GM18909 (cell line): ENCODE measurements around the gene COL13A1.

ENCODE experiments used
- ATAC-seq: cut with Tn5 transposase; IDR thresholded peaks from one replicate; pipeline ENCODE4 v1.9.1; 2021; ENCODE audit warnings: mild to moderate bottlenecking; ENCODE audit not compliant: unreplicated experiment, poor library complexity

COL13A1 gene

DNA sequence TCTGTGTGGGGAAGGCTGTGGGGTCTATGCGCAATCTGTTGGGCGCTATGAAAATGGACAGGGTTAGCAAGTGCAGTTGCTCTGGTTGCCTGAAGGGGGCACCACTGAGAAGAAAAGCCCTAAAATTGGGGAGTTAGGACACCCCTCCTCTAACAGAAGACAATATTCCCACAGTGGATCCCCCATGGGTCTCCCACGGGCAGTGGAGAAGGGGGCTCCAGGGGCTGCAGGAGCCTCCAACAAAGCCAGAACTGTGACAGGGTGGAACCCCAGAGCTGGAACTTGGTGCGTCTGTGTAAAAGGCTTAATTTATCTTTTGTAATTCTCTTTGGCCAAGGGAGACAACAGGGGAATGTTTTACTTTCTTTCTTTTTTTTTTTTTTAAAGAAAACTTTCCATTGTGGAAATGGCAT is 12.5 kb upstream of the COL13A1 start:
- ATAC-seq: no peak

DNA sequence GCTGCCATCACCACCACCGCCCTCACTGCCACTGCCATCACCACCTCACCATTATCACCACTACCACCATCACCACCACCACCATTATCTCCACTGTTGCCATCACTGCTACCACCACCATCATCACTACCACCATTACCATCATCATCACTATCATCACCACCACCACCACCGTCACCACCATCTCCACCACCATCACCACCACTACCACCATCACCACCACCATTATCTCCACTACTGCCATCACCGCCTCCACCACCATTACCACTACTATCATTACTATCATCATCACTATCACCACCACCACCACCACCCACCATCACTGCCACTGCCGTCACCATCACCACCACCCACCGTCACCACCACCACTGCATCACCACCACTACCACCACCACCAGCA is 9.9 kb upstream of the COL13A1 start:
- no peak for ATAC-seq

DNA sequence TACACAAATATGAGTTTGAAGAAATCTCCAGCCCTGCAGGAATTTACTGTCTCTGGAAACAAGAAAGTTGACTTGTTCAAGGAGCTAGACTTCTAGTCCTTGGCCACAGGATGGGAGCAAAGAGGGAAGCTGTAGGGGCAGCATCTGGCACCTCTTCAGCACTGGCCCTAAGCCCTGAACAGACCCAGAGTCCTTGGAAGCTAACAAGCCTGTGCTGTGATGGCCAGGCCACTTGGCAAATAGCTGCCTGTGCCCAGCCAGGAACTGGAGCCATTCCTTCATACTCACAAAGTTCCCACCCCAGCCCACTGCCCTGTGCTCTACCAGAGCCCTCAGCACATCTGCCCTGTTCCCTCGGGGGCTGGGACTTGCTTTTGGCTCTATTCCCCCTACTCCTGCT is 9.4 kb upstream of the COL13A1 start:
- no peak for ATAC-seq

DNA sequence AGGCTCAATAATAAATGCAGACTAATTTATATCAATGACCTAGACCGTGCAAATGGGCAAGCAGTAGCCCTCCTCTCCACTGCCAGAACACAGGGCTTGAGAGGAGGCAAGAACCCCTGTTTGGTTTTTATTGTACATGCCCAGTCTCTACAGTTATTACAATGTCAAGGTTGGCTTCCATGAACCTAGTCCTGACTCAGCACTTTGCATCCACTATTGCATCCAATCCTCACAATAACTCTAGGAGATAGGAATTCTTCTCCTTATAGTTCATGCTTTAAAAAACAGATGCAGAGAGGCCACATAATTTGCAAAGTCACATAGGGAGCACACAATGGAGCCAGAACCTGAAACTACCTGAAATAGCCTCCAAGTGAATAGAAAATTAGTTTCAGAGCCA is 7.0 kb upstream of the COL13A1 start:
- ATAC-seq: no peak

DNA sequence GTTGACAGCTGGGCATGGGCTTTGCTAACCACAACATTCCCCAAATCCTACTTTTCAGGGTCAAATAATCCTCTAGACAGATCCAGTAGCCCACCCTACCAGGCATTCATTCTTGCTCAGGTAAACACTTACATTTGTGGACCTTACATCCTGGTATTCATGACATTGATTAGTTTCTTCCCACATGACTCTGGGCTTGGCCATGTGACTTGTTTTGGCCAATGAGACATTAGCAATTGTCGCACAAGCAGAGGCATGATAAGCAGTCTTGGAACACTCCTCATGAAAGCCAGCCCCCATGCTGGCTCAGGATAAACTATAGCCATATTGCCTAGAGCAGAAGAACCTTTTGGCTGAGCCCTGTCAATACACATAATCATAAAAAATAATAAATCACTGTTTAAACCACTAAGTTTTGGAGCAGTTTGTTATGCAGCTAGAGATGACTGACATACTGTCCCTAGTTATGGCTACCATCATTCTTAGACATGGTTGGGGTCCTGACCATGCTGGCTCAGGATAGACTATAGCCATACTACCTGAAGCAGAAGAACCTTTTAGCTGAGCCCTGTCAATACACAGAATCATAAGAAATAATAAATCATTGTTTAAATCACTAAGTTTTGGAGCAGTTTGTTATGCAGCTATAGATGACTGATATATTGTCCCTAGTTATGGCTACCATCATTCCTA is 6.3 kb upstream of the COL13A1 start:
- ATAC-seq: no peak

DNA sequence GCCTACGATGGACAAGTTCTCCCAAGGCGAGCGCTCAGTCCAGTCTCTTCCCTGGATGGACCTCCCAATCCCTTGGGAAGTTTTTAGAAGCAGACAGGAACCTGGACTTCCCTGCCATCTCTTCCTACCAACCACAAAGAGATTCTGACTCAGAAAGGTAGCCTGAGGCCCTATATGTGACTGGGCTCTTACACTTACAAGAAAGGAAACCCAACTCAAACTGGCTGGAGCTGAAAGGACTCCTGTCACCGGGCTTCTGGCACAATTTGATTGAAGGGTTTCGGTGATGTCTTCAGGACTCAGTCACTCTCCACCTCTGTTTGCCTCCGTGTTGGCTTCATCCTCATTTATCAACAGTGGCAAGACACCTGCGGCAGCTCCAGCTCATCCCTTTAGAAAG is 3.7 kb upstream of the COL13A1 start:
- ATAC-seq: no peak

DNA sequence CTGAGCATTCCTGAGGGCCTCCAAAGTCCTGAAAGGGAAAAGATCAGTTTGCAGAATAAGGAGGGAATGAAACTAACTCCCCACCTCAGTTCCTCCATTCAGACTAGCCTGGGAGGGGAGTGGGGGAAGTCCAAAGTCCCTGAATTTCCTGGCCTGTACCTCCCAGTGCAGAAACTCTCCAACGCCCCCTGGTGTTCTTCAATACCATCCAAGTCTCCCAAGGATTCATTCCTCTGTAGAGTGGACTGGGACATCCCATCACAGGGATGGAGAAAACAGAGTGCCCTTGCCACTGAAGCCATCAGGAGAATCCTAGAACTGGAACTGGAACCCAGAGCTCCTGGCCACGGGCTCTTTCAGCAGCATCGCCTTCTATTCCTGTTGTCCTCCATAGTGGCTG is 1.6 kb upstream of the COL13A1 start:
- ATAC-seq: no peak

DNA sequence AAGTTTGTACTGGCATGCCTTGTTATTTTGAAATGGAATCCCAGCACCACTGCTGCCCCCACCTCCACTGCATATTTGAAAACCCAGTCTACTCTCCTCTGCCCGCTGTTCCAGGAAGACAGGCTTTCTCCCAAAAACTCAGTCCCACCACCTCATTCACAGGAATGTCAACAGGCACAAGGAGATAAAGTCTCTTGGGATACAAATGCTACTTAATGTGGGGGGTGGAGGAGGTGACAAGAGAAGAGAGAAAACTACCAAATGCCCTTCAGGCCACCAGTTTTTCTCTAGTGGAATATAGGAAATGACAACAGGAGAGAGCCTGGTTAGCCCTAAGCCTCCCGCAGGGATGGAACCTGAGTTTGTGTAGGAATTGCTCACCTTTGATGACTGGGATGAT is 1.0 kb upstream of the COL13A1 start:
- no peak for ATAC-seq

DNA sequence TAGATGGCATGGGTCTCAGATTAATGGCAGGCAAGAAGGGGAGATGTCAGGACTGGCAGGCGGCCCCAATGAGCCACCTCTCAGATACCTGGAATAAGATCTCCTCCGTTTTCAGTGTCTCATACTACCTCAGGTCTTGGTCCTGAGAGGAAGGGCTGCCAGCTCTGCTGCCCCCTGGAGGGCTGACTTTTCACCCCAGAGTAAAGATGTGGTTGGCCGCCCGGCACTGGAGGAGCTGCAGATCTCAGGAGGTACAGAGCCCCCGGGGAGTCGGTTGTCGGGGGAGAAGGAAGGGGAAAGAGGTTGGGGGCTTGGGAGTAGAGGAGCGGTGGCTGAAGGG is 642 bp upstream of the COL13A1 start:
- ATAC-seq: no peak

DNA sequence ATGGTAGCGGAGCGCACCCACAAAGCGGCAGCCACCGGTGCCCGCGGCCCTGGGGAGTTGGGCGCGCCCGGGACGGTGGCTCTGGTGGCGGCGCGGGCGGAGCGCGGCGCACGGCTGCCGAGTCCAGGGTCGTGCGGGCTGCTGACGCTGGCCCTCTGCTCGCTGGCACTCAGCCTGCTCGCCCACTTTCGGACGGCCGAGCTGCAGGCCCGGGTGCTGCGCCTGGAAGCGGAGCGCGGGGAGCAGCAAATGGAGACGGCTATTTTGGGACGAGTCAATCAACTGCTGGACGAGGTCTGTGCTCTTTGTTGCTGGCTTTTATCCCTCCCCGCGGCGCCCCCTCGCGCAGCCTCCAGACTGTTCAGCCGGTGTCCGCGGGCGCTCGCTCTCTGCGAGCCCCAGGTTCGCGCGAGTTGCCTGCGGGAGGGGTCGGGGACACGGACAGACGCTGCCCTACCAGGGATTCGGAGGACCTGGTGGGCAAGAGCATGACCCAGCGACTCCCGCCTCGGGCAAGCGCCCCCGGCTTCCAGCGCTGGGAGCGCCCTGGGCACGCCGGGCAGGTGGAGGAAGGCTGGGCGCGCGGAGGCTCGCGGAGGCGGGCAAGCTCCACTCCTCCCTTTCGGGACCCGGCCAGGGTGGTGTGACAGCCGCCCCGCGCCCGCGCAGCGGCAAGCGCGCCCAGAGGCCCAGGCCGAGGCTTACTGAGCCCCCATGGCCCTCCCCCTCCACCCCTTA is 887 bp downstream of the COL13A1 start:
- ATAC-seq: no peak

DNA sequence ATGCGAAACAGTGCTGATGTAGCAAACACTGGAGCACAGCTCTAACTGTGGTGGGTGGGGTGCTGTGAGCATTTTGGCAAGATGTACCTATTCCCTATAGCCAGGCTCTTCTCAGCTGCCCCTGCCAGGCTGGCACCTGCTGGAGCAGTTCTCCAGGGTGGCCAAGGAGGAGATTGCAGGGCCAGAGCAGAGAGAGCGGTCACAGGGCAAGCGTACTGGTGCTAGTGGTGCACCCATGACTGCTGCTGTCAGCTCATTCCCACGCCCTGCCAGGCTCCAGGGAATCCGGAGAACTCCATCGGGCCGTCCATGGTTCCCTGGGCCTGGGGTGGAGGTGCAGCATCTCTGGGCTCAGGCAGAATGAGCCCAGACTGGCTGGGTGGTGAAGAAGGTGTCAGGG is 2.1 kb downstream of the COL13A1 start:
- no peak for ATAC-seq

DNA sequence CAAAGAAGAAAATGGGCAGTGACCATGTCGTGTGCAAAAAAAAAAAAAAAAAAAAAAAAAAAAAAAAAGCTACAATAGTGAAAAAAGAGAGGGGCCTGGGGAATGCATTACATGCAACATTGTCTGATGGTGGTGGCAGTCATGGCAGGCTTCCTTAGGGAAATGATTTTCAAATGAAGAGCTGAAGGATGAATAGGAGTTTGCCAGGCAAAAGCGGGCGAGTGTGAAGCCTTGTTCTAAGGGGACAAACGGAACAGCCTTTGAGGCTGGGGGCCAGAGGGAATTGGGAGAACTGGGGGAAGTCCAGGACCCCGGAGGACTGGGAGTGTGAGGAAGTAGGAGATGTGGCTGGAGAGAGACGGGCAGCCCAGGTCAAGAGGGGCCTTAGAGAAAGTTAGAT is 3.1 kb downstream of the COL13A1 start:
- no peak for ATAC-seq

DNA sequence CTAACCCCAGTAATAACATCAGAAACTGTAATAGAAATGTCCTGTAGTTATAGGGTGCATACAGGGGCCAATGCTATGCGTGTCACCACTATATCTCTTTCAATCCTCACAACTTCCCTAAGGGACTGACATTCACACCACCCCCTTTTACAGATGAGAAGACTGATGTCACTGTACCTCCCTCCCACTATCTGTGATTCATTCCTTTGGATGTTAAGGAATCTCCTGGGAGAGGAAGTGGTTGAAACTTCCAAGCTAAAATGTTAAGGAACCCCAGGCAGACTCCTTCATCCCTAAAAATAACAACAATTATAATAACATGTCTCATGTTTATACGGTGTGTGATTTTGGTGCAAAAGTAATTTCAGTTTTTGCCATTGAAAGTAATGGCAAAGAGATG is 5.4 kb downstream of the COL13A1 start:
- no peak for ATAC-seq

DNA sequence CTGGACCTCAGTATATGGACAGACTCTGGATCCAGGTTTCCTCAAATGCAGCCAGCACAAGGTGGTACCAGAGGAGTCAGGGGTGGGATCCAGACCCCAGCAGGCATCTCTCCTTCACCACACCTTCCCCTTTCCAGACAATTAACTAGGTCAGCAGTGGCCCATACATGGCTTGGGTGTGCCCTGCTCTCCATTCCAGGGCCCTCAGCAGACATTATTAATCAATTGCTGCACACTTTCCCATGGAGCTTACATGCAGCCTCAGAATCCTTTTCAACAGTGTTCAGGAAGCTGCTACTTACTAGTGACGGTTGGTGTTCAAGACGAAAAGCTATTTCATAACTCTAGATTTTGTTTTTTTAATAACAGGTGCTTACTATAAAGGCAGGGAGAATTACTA is 6.0 kb downstream of the COL13A1 start:
- ATAC-seq: no peak

DNA sequence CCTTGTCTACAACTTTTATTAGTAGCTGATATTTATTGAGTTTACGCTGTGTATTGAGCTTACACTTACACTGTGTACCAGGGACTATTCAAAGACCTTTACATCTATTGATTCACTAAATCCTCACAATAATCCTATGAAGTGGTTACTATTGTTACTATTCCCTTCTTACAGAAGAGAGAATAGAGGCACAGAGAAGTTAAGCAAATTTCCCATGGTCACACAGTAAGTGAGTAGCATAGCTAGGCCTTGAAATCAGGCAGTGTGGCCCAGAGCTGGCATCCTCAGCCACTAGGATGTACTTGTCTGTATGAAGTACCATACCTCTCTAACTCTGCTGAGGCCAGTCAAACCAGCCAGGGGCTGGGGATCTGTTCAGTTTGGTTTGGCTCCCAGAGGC is 7.6 kb downstream of the COL13A1 start:
- ATAC-seq: no peak

DNA sequence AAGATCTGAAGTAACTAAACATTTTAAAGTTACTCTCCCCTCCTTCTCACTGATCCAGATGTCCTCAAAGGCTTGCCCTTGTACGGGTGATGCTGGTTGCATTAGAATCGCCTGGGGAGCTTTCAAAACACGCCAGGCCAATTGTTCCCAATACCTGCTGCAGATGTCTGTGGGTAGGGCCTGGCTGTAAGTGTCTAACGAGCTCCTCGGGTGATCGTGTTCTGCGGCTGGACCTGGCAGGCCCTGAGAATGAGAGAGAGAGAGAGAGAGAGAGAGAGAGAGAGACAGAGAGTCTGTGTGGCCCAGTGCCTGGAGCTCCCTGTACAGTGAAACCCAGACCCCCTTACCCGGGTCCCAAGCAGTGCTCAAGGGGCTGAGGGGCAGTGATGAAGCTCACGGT is 8.4 kb downstream of the COL13A1 start:
- no peak for ATAC-seq

DNA sequence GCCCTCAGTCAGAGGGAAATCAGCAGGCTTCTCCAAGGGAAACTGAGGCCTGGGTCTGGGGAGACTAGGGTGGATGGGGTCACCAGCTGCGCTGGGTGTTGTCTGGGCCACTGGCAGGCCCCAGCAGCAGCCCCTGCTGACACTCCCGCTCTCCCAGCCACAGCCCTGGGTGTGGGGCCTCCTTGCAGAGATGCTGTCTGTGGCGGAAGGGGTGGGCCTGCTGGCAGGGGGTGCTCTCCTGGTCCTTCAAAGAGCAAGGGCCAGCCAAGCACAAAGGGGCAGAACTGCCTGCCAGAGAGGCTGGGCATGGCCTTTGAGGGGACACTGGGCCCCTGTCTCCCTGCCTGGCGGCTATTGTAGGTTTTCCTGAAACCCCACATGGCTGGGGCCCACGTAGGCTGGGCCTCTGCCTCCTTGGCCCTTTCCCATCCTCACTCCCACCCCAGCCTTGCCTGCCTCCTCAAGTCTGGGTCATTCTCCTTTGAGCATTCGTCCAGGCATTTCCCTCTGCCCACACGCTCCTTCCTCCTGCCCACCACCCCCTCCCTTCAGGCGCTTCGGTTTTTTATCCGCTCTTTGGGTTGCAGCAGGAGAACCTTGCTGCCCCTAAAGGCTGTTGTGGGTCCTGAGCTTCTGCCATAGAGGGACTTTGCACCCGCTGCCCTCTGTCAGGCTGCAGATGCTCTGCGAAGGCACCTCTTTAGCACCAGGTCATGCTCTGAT is 9.1 kb downstream of the COL13A1 start:
- no peak for ATAC-seq

DNA sequence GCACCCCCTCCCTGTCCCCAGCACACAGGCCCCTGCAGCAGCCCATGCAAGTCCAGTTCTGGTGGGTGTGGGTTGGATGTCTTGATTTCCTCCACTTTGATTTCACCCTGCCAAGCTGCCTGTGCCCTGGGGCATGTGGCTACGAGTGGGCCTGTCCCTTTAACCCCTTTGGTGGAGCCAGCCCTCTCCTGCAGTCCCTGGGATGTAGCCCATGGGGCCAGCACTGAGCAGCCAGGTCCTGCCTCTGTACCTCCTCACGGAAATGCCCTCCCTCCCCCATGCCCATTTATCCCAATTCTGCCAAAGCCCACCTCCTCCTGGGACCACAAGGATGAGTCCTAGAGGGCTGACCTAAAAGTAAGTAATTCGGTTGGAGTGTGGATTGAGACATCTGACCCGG is 11.9 kb downstream of the COL13A1 start:
- no peak for ATAC-seq

DNA sequence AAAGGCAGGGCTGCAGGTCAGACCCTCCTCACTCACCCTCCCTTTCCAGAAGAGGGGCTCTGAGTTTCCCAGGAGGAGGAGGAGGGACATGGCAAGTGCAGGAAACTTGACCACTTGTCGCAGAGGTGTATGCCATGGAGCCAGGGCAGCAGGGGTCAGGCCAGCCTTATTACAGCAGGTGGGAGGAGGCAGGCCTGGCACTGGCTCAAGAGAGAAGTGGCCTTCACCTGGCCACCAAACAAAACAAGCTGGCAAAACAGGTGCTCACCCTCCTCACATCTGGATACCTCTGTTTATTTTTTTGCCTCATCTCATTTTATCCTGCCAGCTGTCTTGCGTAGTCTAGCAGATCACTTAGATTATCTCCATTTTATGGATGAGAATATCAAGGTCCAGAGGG is 12.5 kb downstream of the COL13A1 start:
- ATAC-seq: no peak

DNA sequence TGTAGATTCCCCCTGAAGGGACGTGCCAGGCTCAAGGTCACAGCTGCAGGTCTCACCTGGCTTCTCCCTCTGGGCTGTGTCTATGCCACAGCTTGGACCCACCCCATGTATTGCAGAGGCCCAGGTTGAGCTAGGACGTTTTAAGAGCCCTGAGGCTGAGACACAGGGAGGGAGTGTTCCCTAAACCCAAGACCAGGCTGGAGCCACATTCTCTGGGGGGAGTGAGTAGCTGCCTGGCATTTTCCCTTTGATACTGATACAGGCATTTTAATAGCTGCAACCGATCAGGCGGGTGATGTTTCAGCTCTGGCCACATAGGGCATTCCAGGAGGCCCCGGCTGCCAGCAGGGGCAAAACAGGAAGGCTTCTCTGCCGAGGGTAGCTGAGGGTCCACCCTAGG is 13.4 kb downstream of the COL13A1 start:
- ATAC-seq: no peak

DNA sequence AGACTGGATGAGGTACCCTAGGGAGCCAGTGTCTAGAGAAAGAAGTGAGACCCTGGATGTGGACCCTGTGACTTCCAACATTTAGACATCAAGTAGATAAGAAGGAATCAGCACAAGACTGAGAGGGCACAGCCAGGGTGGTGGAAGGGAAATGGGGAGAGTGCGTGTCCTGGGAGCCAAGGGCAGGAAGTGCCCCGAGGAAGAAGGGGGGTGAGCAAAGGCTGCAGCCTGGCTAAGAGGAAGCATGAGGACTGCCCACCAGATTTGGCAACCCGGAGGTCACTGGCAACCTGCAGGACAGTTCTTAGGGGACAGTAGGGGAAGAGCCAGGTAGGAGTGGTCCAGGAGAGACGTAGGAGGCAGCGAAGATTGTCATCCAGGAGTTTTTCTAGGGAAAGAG is 14.8 kb downstream of the COL13A1 start:
- ATAC-seq: no peak

DNA sequence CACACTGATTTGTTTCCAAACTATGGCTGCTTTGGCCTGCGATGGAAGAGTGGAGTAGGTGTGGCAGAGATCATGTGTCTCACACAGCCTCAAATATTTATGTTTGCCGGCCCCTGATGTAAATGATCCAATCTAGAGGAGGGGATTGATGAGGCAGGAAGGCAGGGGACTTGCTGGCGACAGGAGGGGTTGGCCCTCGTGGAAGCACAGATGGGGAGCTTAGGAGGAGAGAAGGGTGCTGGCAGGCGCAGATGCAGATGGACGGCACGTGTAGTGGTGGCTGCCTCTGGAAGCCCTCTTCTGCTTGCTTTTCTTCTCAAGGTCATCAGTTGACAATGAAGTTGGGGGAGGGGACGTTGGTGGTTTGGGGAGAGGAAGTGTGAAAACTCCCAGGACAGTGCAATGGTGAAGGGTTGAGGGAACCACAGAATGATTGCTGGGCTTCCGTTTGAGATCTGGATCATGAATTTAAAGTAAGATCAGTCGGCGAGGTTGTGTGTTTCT is 15.4 kb downstream of the COL13A1 start:
- ATAC-seq: no peak
